UCSD-AML1 (cell line): ENCODE results near the gene GSG1L2.
"Not testable (repeated sequence)": the region's sequence is repeated elsewhere in the genome, so short reads cannot be mapped to it uniquely, and the experiment has no call there.

Source experiments
- DNase-seq: peaks from one replicate; lab custom pipeline; 2025; ENCODE audit not compliant: unreplicated experiment; lab: John Stamatoyannopoulos, UW

The GSG1L2 gene

GRCh38 chr17:9790889-9791876 lies 30.7 kb downstream of the GSG1L2 start, which contains the start of gene DHRS7C:
TSS of gene DHRS7C (minus strand) at chr17:9791592. CDS start at chr17:9791284, 308 bp downstream.
- no peak for DNase-seq

- no peak for DNase-seq
Measured at GRCh38 chr17:9790316-9790715, 31.6 kb downstream of the GSG1L2 start.

GRCh38 chr17:9788601-9789000 lies 33.3 kb downstream of the GSG1L2 start:
- no peak for DNase-seq

- DNase-seq: no peak
Measured at GRCh38 chr17:9784544-9784943, 37.3 kb downstream of the GSG1L2 start.

- not testable (repeated sequence) for DNase-seq
Measured at GRCh38 chr17:9783465-9783864, 38.4 kb downstream of the GSG1L2 start.

- DNase-seq: no peak
Measured at GRCh38 chr17:9783050-9783449, 38.8 kb downstream of the GSG1L2 start.

GRCh38 chr17:9780552-9780951 lies 41.3 kb downstream of the GSG1L2 start:
- DNase-seq: no peak

GRCh38 chr17:9776911-9777310 lies 45.0 kb downstream of the GSG1L2 start:
- DNase-seq: no peak

GRCh38 chr17:9772658-9773057 lies 49.2 kb downstream of the GSG1L2 start:
- DNase-seq: no peak

- DNase-seq: no peak
Measured at GRCh38 chr17:9771465-9771864, 50.4 kb downstream of the GSG1L2 start.

- DNase-seq: no peak
Measured at GRCh38 chr17:9769036-9769695, 52.7 kb downstream of the GSG1L2 start.

- DNase-seq: no peak
Measured at GRCh38 chr17:9768381-9768934, 53.4 kb downstream of the GSG1L2 start.

- no peak for DNase-seq
Measured at GRCh38 chr17:9767432-9767991, 54.4 kb downstream of the GSG1L2 start.

GRCh38 chr17:9766970-9767369 lies 54.9 kb downstream of the GSG1L2 start:
- DNase-seq: no peak

GRCh38 chr17:9765322-9765721 lies 56.6 kb downstream of the GSG1L2 start:
- DNase-seq: no peak

- no peak for DNase-seq
Measured at GRCh38 chr17:9763643-9764042, 58.2 kb downstream of the GSG1L2 start.

GRCh38 chr17:9760266-9760665 lies 61.6 kb downstream of the GSG1L2 start:
- no peak for DNase-seq

- DNase-seq: no peak
Measured at GRCh38 chr17:9755083-9755482, 66.8 kb downstream of the GSG1L2 start.
